GM12878 (cell line): ENCODE data around the gene CCDC85B.

Source experiments
- CEBPB ChIP-seq, 2 experiments: fragments of 150-350 bp in 1 of 2; IDR thresholded peaks; 2 replicates each; pipeline ENCODE4 v1.6.1; 2012 to 2014; ENCODE audit warnings: low read depth in 2 of 2, low read length in 2 of 2, borderline replicate concordance in 1 of 2, inconsistent platforms in 1 of 2
- CTCF ChIP-seq, 3 experiments: IDR thresholded peaks in 2 of 3; conservative IDR thresholded peaks in 1 of 3; 2 replicates each; pipeline ENCODE4 v1.5.1; 2011; ENCODE audit warnings: low read depth in 3 of 3, low read length in 3 of 3, mild to moderate bottlenecking in 3 of 3, control low read depth in 2 of 3, moderate library complexity in 2 of 3, inconsistent platforms in 1 of 3, mixed read lengths in 1 of 3; ENCODE audit not compliant: control insufficient read depth in 2 of 3, insufficient read depth in 1 of 3; ENCODE audit errors: extremely low read depth in 1 of 3
- SIN3A ChIP-seq: IDR thresholded peaks from 2 replicates; pipeline ENCODE4 v1.6.1; 2012; ENCODE audit warnings: low read depth, low read length, improper control_type of control experiment
- ZZZ3 ChIP-seq: IDR thresholded peaks from 2 replicates; pipeline ENCODE4 v1.6.1; 2011; ENCODE audit warnings: low read depth; ENCODE audit not compliant: control insufficient read depth, insufficient read length

GRCh38 chr11:65886826-65887722 is 3.4 kb upstream of the CCDC85B start:
- TF ChIP-seq CTCF (IDR thresholded peaks at IDR 0.05 in 2 of 3, conservative IDR thresholded peaks at IDR 0.05 in 1 of 3; ENCODE audit: control insufficient read depth in 2 of 3, extremely low read depth in 1 of 3, insufficient read depth in 1 of 3, low read depth in 3 of 3, low read length in 3 of 3) (no peak), CEBPB (IDR thresholded peaks at IDR 0.05; ENCODE audit: borderline replicate concordance in 1 of 2, low read depth in 2 of 2, low read length in 2 of 2) (no peak), ZZZ3 (no peak), SIN3A (no peak)
